ENCODE results near the gene RIMS3. TPM values are rescaled to one million over a fixed set of nuclear protein-coding genes. Genes with fewer than 3 reads are reported as not detected.

RIMS3 gene
- total and polyA plus RNA-seq, 4 donors, result 4.9 to 18.3 (median 11.5) TPM

GRCh38 chr1:40652979-40653378 is 12.5 kb downstream of the RIMS3 start:
- intact Hi-C loops (cut with DNase I), result no loop called here
- 91 to 93% methylated on average over 4 of the region's 4 CpGs for WGBS, 2 donors

GRCh38 chr1:40652468-40652867 is 13.0 kb downstream of the RIMS3 start:
- no peak overlapping the region for H3K4me3 ChIP-seq (ENCODE audit: low read length in 2 of 2)
- 77 to 87% methylated on average over 5 of the region's 5 CpGs for WGBS, 2 donors
- no peak for DNase-seq

More at GRCh38 chr1:40652979-40653378, 12.5 kb downstream of the RIMS3 start:
- Histone ChIP-seq H3K4me1 (ENCODE audit: control insufficient read depth in 1 of 2, insufficient read depth in 2 of 2, low read length in 2 of 2) (no peaks in the 10 kb centered on the region), H3K27me3 (ENCODE audit: control insufficient read depth in 1 of 2, insufficient read depth in 2 of 2, low read length in 1 of 2) (no peaks in the 10 kb centered on the region), H3K4me3 (ENCODE audit: low read length in 2 of 2) (no peak overlapping the region), H3K36me3 (ENCODE audit: control insufficient read depth in 1 of 2, insufficient read depth in 2 of 2, low read length in 1 of 2) (no peaks in the 10 kb centered on the region), H3K27ac (ENCODE audit: low read depth in 1 of 2, low read length in 2 of 2) (no peak overlapping the region), H3K9me3 (ENCODE audit: control insufficient read depth, low read length) (no peaks in the 10 kb centered on the region)
- DNase-seq (no peak), ATAC-seq (ENCODE audit: low FRiP score) (no peak)

GRCh38 chr1:40651138-40651857 is 14.2 kb downstream of the RIMS3 start:
- WGBS, 2 donors, result 68 to 72% methylated on average over 17 of the region's 17 CpGs
- no peak overlapping the region for H3K4me3 ChIP-seq (ENCODE audit: low read length in 2 of 2)
- intact Hi-C loops (cut with DNase I), result no loop called here
- H3K9me3 ChIP-seq (ENCODE audit: control insufficient read depth, low read length), result no peaks in the 10 kb centered on the region
- no peak overlapping the region for H3K27ac ChIP-seq (ENCODE audit: low read depth in 1 of 2, low read length in 2 of 2)
- DNase-seq, result no peak
- H3K4me1 ChIP-seq (ENCODE audit: control insufficient read depth in 1 of 2, insufficient read depth in 2 of 2, low read length in 2 of 2), result no peaks in the 10 kb centered on the region
- H3K27me3 ChIP-seq (ENCODE audit: control insufficient read depth in 1 of 2, insufficient read depth in 2 of 2, low read length in 1 of 2), result no peaks in the 10 kb centered on the region
- no peaks in the 10 kb centered on the region for H3K36me3 ChIP-seq (ENCODE audit: control insufficient read depth in 1 of 2, insufficient read depth in 2 of 2, low read length in 1 of 2)
- ATAC-seq (ENCODE audit: low FRiP score), result no peak

More at GRCh38 chr1:40652468-40652867, 13.0 kb downstream of the RIMS3 start:
- Histone ChIP-seq H3K36me3 (ENCODE audit: control insufficient read depth in 1 of 2, insufficient read depth in 2 of 2, low read length in 1 of 2) (no peaks in the 10 kb centered on the region), H3K9me3 (ENCODE audit: control insufficient read depth, low read length) (no peaks in the 10 kb centered on the region), H3K4me1 (ENCODE audit: control insufficient read depth in 1 of 2, insufficient read depth in 2 of 2, low read length in 2 of 2) (no peaks in the 10 kb centered on the region), H3K27me3 (ENCODE audit: control insufficient read depth in 1 of 2, insufficient read depth in 2 of 2, low read length in 1 of 2) (no peaks in the 10 kb centered on the region), H3K27ac (ENCODE audit: low read depth in 1 of 2, low read length in 2 of 2) (no peak overlapping the region)
- intact Hi-C loops (cut with DNase I), result no loop called here
- ATAC-seq (ENCODE audit: low FRiP score), result no peak

- no peak overlapping the region for H3K27ac ChIP-seq (ENCODE audit: low read depth in 1 of 2, low read length in 2 of 2)
- ATAC-seq (ENCODE audit: low FRiP score), result no peak
- no peaks in the 10 kb centered on the region for H3K27me3 ChIP-seq (ENCODE audit: control insufficient read depth in 1 of 2, insufficient read depth in 2 of 2, low read length in 1 of 2)
- H3K4me3 ChIP-seq (ENCODE audit: low read length in 2 of 2), result no peak overlapping the region
- H3K36me3 ChIP-seq (ENCODE audit: control insufficient read depth in 1 of 2, insufficient read depth in 2 of 2, low read length in 1 of 2), result no peaks in the 10 kb centered on the region
- DNase-seq, result no peak
- H3K4me1 ChIP-seq (ENCODE audit: control insufficient read depth in 1 of 2, insufficient read depth in 2 of 2, low read length in 2 of 2), result no peaks in the 10 kb centered on the region
- WGBS, 2 donors, result 75 to 80% methylated on average over 4 of the region's 4 CpGs
- intact Hi-C loops (cut with DNase I), result no loop called here
- H3K9me3 ChIP-seq (ENCODE audit: control insufficient read depth, low read length), result no peaks in the 10 kb centered on the region
Measured at GRCh38 chr1:40650075-40650474, 15.4 kb downstream of the RIMS3 start.

GRCh38 chr1:40649592-40649930 is 15.9 kb downstream of the RIMS3 start:
- H3K4me3 ChIP-seq (ENCODE audit: low read length in 2 of 2), result no peak overlapping the region
- no peaks in the 10 kb centered on the region for H3K27me3 ChIP-seq (ENCODE audit: control insufficient read depth in 1 of 2, insufficient read depth in 2 of 2, low read length in 1 of 2)
- H3K4me1 ChIP-seq (ENCODE audit: control insufficient read depth in 1 of 2, insufficient read depth in 2 of 2, low read length in 2 of 2), result no peaks in the 10 kb centered on the region
- H3K9me3 ChIP-seq (ENCODE audit: control insufficient read depth, low read length), result no peaks in the 10 kb centered on the region
- WGBS, 2 donors, result 93 to 94% methylated on average over 5 of the region's 5 CpGs
- no peak for DNase-seq
- H3K36me3 ChIP-seq (ENCODE audit: control insufficient read depth in 1 of 2, insufficient read depth in 2 of 2, low read length in 1 of 2), result no peaks in the 10 kb centered on the region
- intact Hi-C loops (cut with DNase I), result no loop called here
- H3K27ac ChIP-seq (ENCODE audit: low read depth in 1 of 2, low read length in 2 of 2), result no peak overlapping the region
- ATAC-seq (ENCODE audit: low FRiP score), result no peak

- 89 to 90% methylated on average over 15 of the region's 15 CpGs for WGBS, 2 donors
- Histone ChIP-seq H3K36me3 (ENCODE audit: control insufficient read depth in 1 of 2, insufficient read depth in 2 of 2, low read length in 1 of 2) (no peaks in the 10 kb centered on the region), H3K9me3 (ENCODE audit: control insufficient read depth, low read length) (no peaks in the 10 kb centered on the region), H3K27me3 (ENCODE audit: control insufficient read depth in 1 of 2, insufficient read depth in 2 of 2, low read length in 1 of 2) (no peaks in the 10 kb centered on the region), H3K4me1 (ENCODE audit: control insufficient read depth in 1 of 2, insufficient read depth in 2 of 2, low read length in 2 of 2) (no peaks in the 10 kb centered on the region), H3K27ac (ENCODE audit: low read depth in 1 of 2, low read length in 2 of 2) (no peak overlapping the region), H3K4me3 (ENCODE audit: low read length in 2 of 2) (no peak overlapping the region)
- ATAC-seq (ENCODE audit: low FRiP score) (no peak), DNase-seq (no peak)
- intact Hi-C loops (cut with DNase I), result no loop called here
Measured at GRCh38 chr1:40648928-40649591, 16.4 kb downstream of the RIMS3 start.

GRCh38 chr1:40648200-40648599 is 17.3 kb downstream of the RIMS3 start:
- Histone ChIP-seq H3K4me1 (ENCODE audit: control insufficient read depth in 1 of 2, insufficient read depth in 2 of 2, low read length in 2 of 2) (no peaks in the 10 kb centered on the region), H3K36me3 (ENCODE audit: control insufficient read depth in 1 of 2, insufficient read depth in 2 of 2, low read length in 1 of 2) (no peaks in the 10 kb centered on the region), H3K4me3 (ENCODE audit: low read length in 2 of 2) (no peak overlapping the region), H3K27me3 (ENCODE audit: control insufficient read depth in 1 of 2, insufficient read depth in 2 of 2, low read length in 1 of 2) (no peaks in the 10 kb centered on the region), H3K27ac (ENCODE audit: low read depth in 1 of 2, low read length in 2 of 2) (no peak overlapping the region), H3K9me3 (ENCODE audit: control insufficient read depth, low read length) (no peaks in the 10 kb centered on the region)
- DNase-seq, result no peak
- no peak for ATAC-seq (ENCODE audit: low FRiP score)
- 89 to 90% methylated on average over 3 of the region's 3 CpGs for WGBS, 2 donors
- intact Hi-C loops (cut with DNase I), result no loop called here

GRCh38 chr1:40646315-40646714 is 19.2 kb downstream of the RIMS3 start:
- ATAC-seq (ENCODE audit: low FRiP score), result no peak
- no peaks in the 10 kb centered on the region for H3K4me1 ChIP-seq (ENCODE audit: control insufficient read depth in 1 of 2, insufficient read depth in 2 of 2, low read length in 2 of 2)
- intact Hi-C loops (cut with DNase I), result no loop called here
- DNase-seq, result no peak
- no peaks in the 10 kb centered on the region for H3K9me3 ChIP-seq (ENCODE audit: control insufficient read depth, low read length)
- 70 to 76% methylated on average over 5 of the region's 5 CpGs for WGBS, 2 donors
- no peaks in the 10 kb centered on the region for H3K27me3 ChIP-seq (ENCODE audit: control insufficient read depth in 1 of 2, insufficient read depth in 2 of 2, low read length in 1 of 2)
- H3K4me3 ChIP-seq (ENCODE audit: low read length in 2 of 2), result no peak overlapping the region
- no peak overlapping the region for H3K27ac ChIP-seq (ENCODE audit: low read depth in 1 of 2, low read length in 2 of 2)
- H3K36me3 ChIP-seq (ENCODE audit: control insufficient read depth in 1 of 2, insufficient read depth in 2 of 2, low read length in 1 of 2), result no peaks in the 10 kb centered on the region

- no peaks in the 10 kb centered on the region for H3K27me3 ChIP-seq (ENCODE audit: control insufficient read depth in 1 of 2, insufficient read depth in 2 of 2, low read length in 1 of 2)
- ATAC-seq (ENCODE audit: low FRiP score), result no peak
- no peaks in the 10 kb centered on the region for H3K4me1 ChIP-seq (ENCODE audit: control insufficient read depth in 1 of 2, insufficient read depth in 2 of 2, low read length in 2 of 2)
- no peak for DNase-seq
- WGBS, 2 donors, result 79 to 82% methylated on average over 5 of the region's 5 CpGs
- intact Hi-C loops (cut with DNase I), result no loop called here
- H3K9me3 ChIP-seq (ENCODE audit: control insufficient read depth, low read length), result no peaks in the 10 kb centered on the region
- peaks cover 0 to 1% of the 10 kb centered on the region in 2 donors for H3K36me3 ChIP-seq (ENCODE audit: control insufficient read depth in 1 of 2, insufficient read depth in 2 of 2, low read length in 1 of 2)
- H3K27ac ChIP-seq (ENCODE audit: low read depth in 1 of 2, low read length in 2 of 2), result no peak overlapping the region
- H3K4me3 ChIP-seq (ENCODE audit: low read length in 2 of 2), result no peak overlapping the region
Measured at GRCh38 chr1:40645118-40645680, 20.3 kb downstream of the RIMS3 start.

All from aorta (tissue), 5 donors.